H1 (cell line): ENCODE results near the gene RPS6KA2. TPM values are rescaled to one million over a fixed set of nuclear protein-coding genes. Genes with fewer than 3 reads are reported as not detected.

Source experiments
- RBBP5 ChIP-seq: IDR thresholded peaks from 2 replicates; pipeline ENCODE4 v1.7.1; 2012; ENCODE audit warnings: low read depth, mild to moderate bottlenecking, inconsistent platforms, low read length, moderate library complexity, borderline replicate concordance
- TBP ChIP-seq: IDR thresholded peaks from 2 replicates; pipeline ENCODE4 v1.6.1; 2011; ENCODE audit warnings: low read depth, low read length, improper control_type of control experiment
- polyA plus RNA-seq, 7 experiments: library from polyadenylated mRNA; depleted of rRNA in 3 of 7; stranded (reverse) in 5 of 7; unstranded in 2 of 7; fragments of >200 nt in 5 of 7; fragments of 200-250 nt in 2 of 7; gene quantifications; 1 replicate in 5 of 7; 2 replicates in 1 of 7; 4 replicates in 1 of 7; pipeline versions ENCODE4 v1.2.1 to v1.2.3, GENCODE V29; 2011 to 2013; ENCODE audit warnings: missing spikeins in 2 of 7, mixed read lengths in 2 of 7
- total RNA-seq: library from RNA; stranded (reverse); fragmentation: NEBNext Ultra II Directional; extraction: Animal tissue kit (Norgen Biotek cat#: 25700); gene quantifications from 2 replicates; pipeline ENCODE4 v1.2.1, GENCODE V29; 2021

RPS6KA2 gene
- total and polyA plus RNA-seq, 2 of the 8 experiments (the other 6 are each of a cell fraction or from before 2014, with no cell fraction given): 8.8 to 25.7 TPM

GRCh38 chr6:166654573-166654972 is 27.5 kb upstream of the RPS6KA2 start (continued):
- TF ChIP-seq RBBP5 (no peak), TBP (no peak)
- TF ChIP-seq, all 59 proteins: peak for 0
